Caco-2 (cell line): ENCODE measurements around the gene KRT17. TPM values are rescaled to one million over a fixed set of nuclear protein-coding genes. Genes with fewer than 3 reads are reported as not detected.
"Not testable (repeated sequence)": the region's sequence is repeated elsewhere in the genome, so short reads cannot be mapped to it uniquely, and the experiment has no call there.

Source experiments
- BruUV-seq: library from RNA; stranded (reverse); fragments of 400-500 nt; replicated peaks from 2 replicates; lab custom pipeline; 2021; lab: Mats Ljungman, UMichigan
- CTCF ChIA-PET: fragments of 300-600 bp; sonication (Branson Sonifier 250); formaldehyde crosslinking; loops from one replicate; lab custom pipeline; 2022; ENCODE audit warnings: antibody characterized with exemption; lab: Charles Lee
- POLR2A ChIA-PET: fragments of 300-600 bp; sonication (Branson Sonifier 250); formaldehyde crosslinking; loops from one replicate; lab custom pipeline; 2022; ENCODE audit warnings: antibody characterized with exemption; lab: Charles Lee
- DNase-seq, 2 experiments: peaks; one replicate each; pipeline versions ENCODE4 v3.0.0 to v3.0.0-alpha.2; 2020 to 2022
- H3K27me3 ChIP-seq: replicated peaks from 2 replicates; pipeline ENCODE4 v1.6.0; 2011; ENCODE audit warnings: low read length; ENCODE audit not compliant: control insufficient read depth, insufficient read depth
- H3K36me3 ChIP-seq: 2 replicates; pipeline ENCODE4 v1.5.1; 2011; ENCODE audit warnings: low read length; ENCODE audit not compliant: control insufficient read depth, insufficient read depth
- H3K4me1 ChIP-seq: fragments of 250-450 bp; sonication (Bioruptor Pico); 2 replicates; pipeline ENCODE4 v1.5.1; 2020; ENCODE audit warnings: mild to moderate bottlenecking
- H3K4me3 ChIP-seq: 2 replicates; pipeline ENCODE4 v1.5.1; 2011; ENCODE audit warnings: low read depth, mild to moderate bottlenecking, control low read depth, low read length
- H3K9me3 ChIP-seq: fragments of 250-450 bp; sonication (Bioruptor Pico); 2 replicates; pipeline ENCODE4 v1.5.1; 2020; ENCODE audit warnings: mild to moderate bottlenecking, moderate library complexity
- H3K27ac Mint-ChIP-seq: one replicate; pipeline ENCODE4 v1.8.0; 2022; ENCODE audit warnings: mixed read lengths; ENCODE audit not compliant: unreplicated experiment
- H3K27me3 Mint-ChIP-seq: one replicate; pipeline ENCODE4 v1.8.0; 2022; ENCODE audit warnings: mixed read lengths; ENCODE audit not compliant: insufficient read depth, unreplicated experiment
- H3K36me3 Mint-ChIP-seq: one replicate; pipeline ENCODE4 v1.8.0; 2022; ENCODE audit warnings: mild to moderate bottlenecking, mixed read lengths; ENCODE audit not compliant: insufficient read depth, unreplicated experiment
- H3K4me1 Mint-ChIP-seq: one replicate; pipeline ENCODE4 v1.8.0; 2022; ENCODE audit warnings: low read depth, mixed read lengths; ENCODE audit not compliant: unreplicated experiment
- H3K4me3 Mint-ChIP-seq: one replicate; pipeline ENCODE4 v1.8.0; 2022; ENCODE audit warnings: mild to moderate bottlenecking, moderate library complexity, mixed read lengths; ENCODE audit not compliant: unreplicated experiment
- H3K9me3 Mint-ChIP-seq: one replicate; pipeline ENCODE4 v1.8.0; 2022; ENCODE audit warnings: mixed read lengths; ENCODE audit not compliant: unreplicated experiment
- CTCF ChIP-seq, 2 experiments: fragments of 200-600 bp in 1 of 2; IDR thresholded peaks; 1 replicate in 1 of 2; 2 replicates in 1 of 2; pipeline versions ENCODE4 v1.5.1 to v1.8.0; 2011 to 2022; ENCODE audit warnings: antibody characterized with exemption in 1 of 2, control low read depth in 1 of 2, inconsistent platforms in 1 of 2, low read depth in 1 of 2, low read length in 1 of 2, mild to moderate bottlenecking in 1 of 2, moderate library complexity in 1 of 2; ENCODE audit not compliant: insufficient read depth in 1 of 2, severe bottlenecking in 1 of 2, unreplicated experiment in 1 of 2
- intact Hi-C: fragments of 100-400 bp; cut with micrococcal nuclease; formaldehyde crosslinking; loops from one replicate; pipeline ENCODE4 v1.10.0; 2022; ENCODE audit not compliant: unreplicated experiment
- total RNA-seq: library from RNA; stranded (reverse); gene quantifications from 2 replicates; pipeline ENCODE4 v1.2.3, GENCODE V29; 2022

The KRT17 gene
- total RNA-seq, 1 experiment from 2014 or later, result 2.8 TPM

GRCh38 chr17:41647038-41647813, 22.9 kb upstream of the KRT17 start:
- intact Hi-C loops, result loop anchor here (5.0 kb wide), 2 partner anchors 240 to 845 kb away; no protein-coding TSS in a partner anchor
- TF ChIP-seq CTCF (IDR thresholded peaks at IDR 0.05; ENCODE audit: insufficient read depth in 1 of 2, low read depth in 1 of 2, low read length in 1 of 2, severe bottlenecking in 1 of 2, unreplicated experiment in 1 of 2), result no peak
- H3K9me3 ChIP-seq, result no peaks in the 10 kb centered on the region
- H3K4me3 ChIP-seq, result no peak overlapping the region
- no TSS peak for BruUV-seq
- Mint-ChIP-seq H3K9me3 (no peaks in the 10 kb centered on the region), H3K36me3 (peaks cover 6% of the 10 kb centered on the region), H3K4me1 (peaks cover 7% of the 10 kb centered on the region), H3K27me3 (no peaks in the 10 kb centered on the region), H3K4me3 (no peak overlapping the region), H3K27ac (no peak overlapping the region)
- POLR2A ChIA-PET, result interaction anchor here (1.8 kb wide), 1 partner anchor 16 kb away, joined by 6 read pairs; no protein-coding TSS in a partner anchor
- CTCF ChIA-PET, result interaction anchor here (0.6 to 4.9 kb wide), 12 partner anchors 8 to 828 kb away, joined by 3 to 147 read pairs (median 6); no protein-coding TSS in a partner anchor
- no peak for DNase-seq
- H3K27me3 ChIP-seq, result no peaks in the 10 kb centered on the region
- no peaks in the 10 kb centered on the region for H3K36me3 ChIP-seq
- H3K4me1 ChIP-seq, result peaks cover 33% of the 10 kb centered on the region

- no peak for DNase-seq
- Histone ChIP-seq H3K4me1 (peaks cover 8% of the 10 kb centered on the region), H3K9me3 (no peaks in the 10 kb centered on the region), H3K27me3 (no peaks in the 10 kb centered on the region), H3K4me3 (no peak overlapping the region), H3K36me3 (no peaks in the 10 kb centered on the region)
- POLR2A ChIA-PET, result no interaction called here
- H3K4me3 Mint-ChIP-seq, result no peak overlapping the region
- CTCF ChIA-PET, result no interaction called here
- no peaks in the 10 kb centered on the region for H3K36me3 Mint-ChIP-seq
- BruUV-seq, result no TSS peak
- H3K27ac Mint-ChIP-seq, result no peak overlapping the region
- no peak for TF ChIP-seq CTCF (IDR thresholded peaks at IDR 0.05; ENCODE audit: insufficient read depth in 1 of 2, low read depth in 1 of 2, low read length in 1 of 2, severe bottlenecking in 1 of 2, unreplicated experiment in 1 of 2)
- H3K4me1 Mint-ChIP-seq, result no peaks in the 10 kb centered on the region
- no peaks in the 10 kb centered on the region for H3K9me3 Mint-ChIP-seq
- H3K27me3 Mint-ChIP-seq, result no peaks in the 10 kb centered on the region
- intact Hi-C loops, result no loop called here
These were observed 18.1 kb upstream of the KRT17 start for GRCh38 chr17:41642252-41643156.

GRCh38 chr17:41640596-41640995, 16.2 kb upstream of the KRT17 start:
- POLR2A ChIA-PET, H3K9me3 Mint-ChIP-seq, intact Hi-C loops: not testable (repeated sequence)

More at GRCh38 chr17:41640596-41640995, 16.2 kb upstream of the KRT17 start:
- not testable (repeated sequence) for H3K27me3 Mint-ChIP-seq, H3K4me1 ChIP-seq, H3K9me3 ChIP-seq, H3K4me3 ChIP-seq, BruUV-seq, DNase-seq, H3K27ac Mint-ChIP-seq, H3K4me3 Mint-ChIP-seq, H3K27me3 ChIP-seq, H3K4me1 Mint-ChIP-seq, H3K36me3 ChIP-seq, H3K36me3 Mint-ChIP-seq
- CTCF ChIA-PET, result interaction anchor here (0.9 to 2.7 kb wide), 4 partner anchors 8 to 92 kb away, joined by 3 to 11 read pairs (median 6); no protein-coding TSS in a partner anchor
